ENCODE data around the gene SGSM1. TPM values are rescaled to one million over a fixed set of nuclear protein-coding genes. Genes with fewer than 3 reads are reported as not detected.

SGSM1 gene
- polyA plus RNA-seq, 3 donors, result not detected

DNA sequence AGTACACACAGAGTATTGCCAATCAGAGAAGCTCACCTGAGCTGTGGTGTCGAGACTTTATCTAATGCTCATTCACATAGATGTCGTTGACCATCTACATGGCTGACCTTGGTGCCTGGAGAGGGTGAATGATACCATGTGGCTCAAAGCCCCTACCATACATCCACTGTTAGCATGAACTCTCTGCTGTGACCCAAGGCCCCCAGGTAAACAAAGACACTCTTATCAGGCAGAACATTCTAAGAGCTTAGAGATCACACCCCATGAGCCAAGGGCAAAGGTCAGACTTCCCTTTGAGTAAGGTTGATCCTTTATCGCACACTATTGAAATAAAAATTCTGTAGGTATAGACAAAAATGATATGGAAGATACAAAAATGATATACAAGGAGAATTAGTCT is 16.5 kb upstream of the SGSM1 start:
- DNase-seq, result no peak
- Histone ChIP-seq H3K27me3 (ENCODE audit: control insufficient read depth in 2 of 2, insufficient read depth in 2 of 2, low read length in 2 of 2) (no peaks in the 10 kb centered on the region), H3K9me3 (replicated peaks in 1 of 2; ENCODE audit: control insufficient read depth in 1 of 2, insufficient read depth in 1 of 2, low read length in 2 of 2) (no peaks in the 10 kb centered on the region), H2AFZ (ENCODE audit: insufficient read depth, low read depth, low read length, poor library complexity, severe bottlenecking) (no peak overlapping the region), H3K27ac (ENCODE audit: low read depth in 1 of 2, low read length in 2 of 2) (no peak overlapping the region), H3K4me2 (replicated peaks; ENCODE audit: extremely low read depth, low read length, poor library complexity, severe bottlenecking) (no peak overlapping the region), H3K36me3 (replicated peaks in 1 of 2; ENCODE audit: control insufficient read depth in 1 of 2, insufficient read depth in 2 of 2, low read length in 2 of 2) (no peaks in the 10 kb centered on the region), H4K20me1 (ENCODE audit: insufficient read depth, low read length) (no peaks in the 10 kb centered on the region), H3K4me3 (replicated peaks in 1 of 3; ENCODE audit: low read depth in 2 of 3, low read length in 3 of 3) (no peak overlapping the region), H3K9ac (ENCODE audit: insufficient read depth, low read length, poor library complexity, severe bottlenecking) (no peak overlapping the region), H3K79me2 (ENCODE audit: insufficient read depth, low read length) (no peaks in the 10 kb centered on the region), H3K4me1 (ENCODE audit: control insufficient read depth in 1 of 2, insufficient read depth in 2 of 2, low read length in 2 of 2) (no peaks in the 10 kb centered on the region)
- H3K36me3 Mint-ChIP-seq, result no peaks in the 10 kb centered on the region
- H3K4me3 Mint-ChIP-seq, result no peak overlapping the region
- TF ChIP-seq, protein P1, sequence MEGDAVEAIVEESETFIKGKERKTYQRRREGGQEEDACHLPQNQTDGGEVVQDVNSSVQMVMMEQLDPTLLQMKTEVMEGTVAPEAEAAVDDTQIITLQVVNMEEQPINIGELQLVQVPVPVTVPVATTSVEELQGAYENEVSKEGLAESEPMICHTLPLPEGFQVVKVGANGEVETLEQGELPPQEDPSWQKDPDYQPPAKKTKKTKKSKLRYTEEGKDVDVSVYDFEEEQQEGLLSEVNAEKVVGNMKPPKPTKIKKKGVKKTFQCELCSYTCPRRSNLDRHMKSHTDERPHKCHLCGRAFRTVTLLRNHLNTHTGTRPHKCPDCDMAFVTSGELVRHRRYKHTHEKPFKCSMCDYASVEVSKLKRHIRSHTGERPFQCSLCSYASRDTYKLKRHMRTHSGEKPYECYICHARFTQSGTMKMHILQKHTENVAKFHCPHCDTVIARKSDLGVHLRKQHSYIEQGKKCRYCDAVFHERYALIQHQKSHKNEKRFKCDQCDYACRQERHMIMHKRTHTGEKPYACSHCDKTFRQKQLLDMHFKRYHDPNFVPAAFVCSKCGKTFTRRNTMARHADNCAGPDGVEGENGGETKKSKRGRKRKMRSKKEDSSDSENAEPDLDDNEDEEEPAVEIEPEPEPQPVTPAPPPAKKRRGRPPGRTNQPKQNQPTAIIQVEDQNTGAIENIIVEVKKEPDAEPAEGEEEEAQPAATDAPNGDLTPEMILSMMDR (IDR thresholded peaks at IDR 0.05), result no peak
- H3K27me3 Mint-ChIP-seq (ENCODE audit: low read depth in 3 of 3), result peaks cover 0 to 11% (median 10%) of the 10 kb centered on the region in 3 donors
- H3K9me3 Mint-ChIP-seq, result peaks cover 0 to 2% (median 0%) of the 10 kb centered on the region in 7 donors
- no peak overlapping the region for H3K27ac Mint-ChIP-seq
- intact Hi-C loops (cut with micrococcal nuclease), result no loop called here
- WGBS (ENCODE audit: insufficient coverage), result 100% methylated on average over 2 of the region's 3 CpGs
- H3K4me1 Mint-ChIP-seq, result no peaks in the 10 kb centered on the region

DNA sequence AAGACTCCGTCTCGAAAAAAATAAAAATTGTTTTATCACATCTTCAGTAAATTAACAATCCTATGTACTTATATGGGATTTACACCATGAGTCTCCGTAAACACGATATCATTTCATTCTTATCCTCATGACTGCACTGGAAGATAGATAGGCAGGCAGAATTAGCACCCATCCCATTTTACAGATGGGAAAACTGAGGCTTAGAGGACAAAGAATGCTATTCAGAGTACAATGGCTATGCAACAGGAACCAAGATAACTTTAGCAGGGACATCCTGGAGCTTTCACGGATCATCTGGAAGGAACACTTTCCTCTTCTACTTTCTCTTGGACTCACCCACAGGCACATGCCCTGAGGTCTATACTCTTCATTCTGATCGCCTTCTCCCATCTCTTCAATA is 14.6 kb upstream of the SGSM1 start:
- H3K4me1 Mint-ChIP-seq, result no peaks in the 10 kb centered on the region
- H4K20me1 ChIP-seq (ENCODE audit: insufficient read depth, low read length), result no peaks in the 10 kb centered on the region
- WGBS (ENCODE audit: insufficient coverage), result 89% methylated on average over 3 of the region's 6 CpGs

More for the DNA sequence above, 14.6 kb upstream of the SGSM1 start:
- no peaks in the 10 kb centered on the region for H3K36me3 Mint-ChIP-seq
- H3K27me3 ChIP-seq (ENCODE audit: control insufficient read depth in 2 of 2, insufficient read depth in 2 of 2, low read length in 2 of 2), result no peaks in the 10 kb centered on the region
- no peak overlapping the region for H3K9ac ChIP-seq (ENCODE audit: insufficient read depth, low read length, poor library complexity, severe bottlenecking)
- no peaks in the 10 kb centered on the region for H3K4me1 ChIP-seq (ENCODE audit: control insufficient read depth in 1 of 2, insufficient read depth in 2 of 2, low read length in 2 of 2)
- H3K9me3 Mint-ChIP-seq, result peaks cover 0 to 2% (median 0%) of the 10 kb centered on the region in 7 donors
- H3K36me3 ChIP-seq (replicated peaks in 1 of 2; ENCODE audit: control insufficient read depth in 1 of 2, insufficient read depth in 2 of 2, low read length in 2 of 2), result no peaks in the 10 kb centered on the region
- H3K27me3 Mint-ChIP-seq (ENCODE audit: low read depth in 3 of 3), result peaks cover 0 to 9% (median 4%) of the 10 kb centered on the region in 3 donors
- H3K79me2 ChIP-seq (ENCODE audit: insufficient read depth, low read length), result no peaks in the 10 kb centered on the region
- H3K27ac ChIP-seq (ENCODE audit: low read depth in 1 of 2, low read length in 2 of 2), result no peak overlapping the region
- H3K9me3 ChIP-seq (replicated peaks in 1 of 2; ENCODE audit: control insufficient read depth in 1 of 2, insufficient read depth in 1 of 2, low read length in 2 of 2), result no peaks in the 10 kb centered on the region
- H2AFZ ChIP-seq (ENCODE audit: insufficient read depth, low read depth, low read length, poor library complexity, severe bottlenecking), result no peak overlapping the region
- TF ChIP-seq, protein P1 (IDR thresholded peaks at IDR 0.05), result no peak
- no peak overlapping the region for H3K4me3 ChIP-seq (replicated peaks in 1 of 3; ENCODE audit: low read depth in 2 of 3, low read length in 3 of 3)
- no peak overlapping the region for H3K4me3 Mint-ChIP-seq
- intact Hi-C loops (cut with micrococcal nuclease), result no loop called here
- no peak overlapping the region for H3K27ac Mint-ChIP-seq
- DNase-seq, result no peak
- no peak overlapping the region for H3K4me2 ChIP-seq (replicated peaks; ENCODE audit: extremely low read depth, low read length, poor library complexity, severe bottlenecking)

All from CD14-positive monocyte (primary cell).